Right atrium auricular region (tissue), 2 donors: ENCODE measurements around the gene LMAN2. TPM values are rescaled to one million over a fixed set of nuclear protein-coding genes. Genes with fewer than 3 reads are reported as not detected.

ENCODE experiments used
- DNase-seq: peaks from one replicate; pipeline ENCODE4 v3.0.0-alpha.2; 2019; ENCODE audit warnings: low spot score
- H3K27ac ChIP-seq, 2 donors: fragments of 200-600 bp; sonication (generic); 1 replicate in 1 of 2; 2 replicates in 1 of 2; pipeline ENCODE4 v1.5.1; 2016 to 2019
- H3K27me3 ChIP-seq, 2 donors: fragments of 200-600 bp; sonication (generic); one replicate each; pipeline versions ENCODE4 v1.5.1 to v1.6.0; 2017 to 2019
- H3K36me3 ChIP-seq: fragments of 200-600 bp; sonication (generic); one replicate; pipeline ENCODE4 v1.5.1; 2016
- H3K4me1 ChIP-seq, 2 donors: fragments of 200-600 bp; sonication (generic); one replicate each; pipeline versions ENCODE4 v1.5.1 to v1.6.0; 2017 to 2019
- H3K4me3 ChIP-seq, 2 donors: fragments of 200-600 bp; sonication (generic); 1 replicate in 1 of 2; 2 replicates in 1 of 2; pipeline ENCODE4 v1.5.1; 2017 to 2019; ENCODE audit warnings: mild to moderate bottlenecking in 1 of 2, moderate library complexity in 1 of 2
- H3K9me3 ChIP-seq, 2 donors: fragments of 200-600 bp; sonication (generic); one replicate each; pipeline ENCODE4 v1.5.1; 2019
- total RNA-seq, 2 donors: library from RNA; depleted of rRNA; stranded (reverse); fragments of >200 nt; gene quantifications; one replicate each; pipeline ENCODE4 v1.1.0, GENCODE V29; 2016
- TF ChIP-seq, protein P1 (sequence below), 2 donors: fragments of 200-600 bp; sonication (generic); IDR thresholded peaks; one replicate each; pipeline ENCODE4 v1.5.1; 2019; ENCODE audit warnings: antibody characterized with exemption in 2 of 2

Gene LMAN2
- total RNA-seq, 2 donors from 2014 or later = 128 to 134 TPM

- Histone ChIP-seq H3K4me3 (no peak overlapping the region), H3K9me3 (no peaks in the 10 kb centered on the region), H3K4me1 (no peaks in the 10 kb centered on the region), H3K27me3 (peaks cover 0 to 4% of the 10 kb centered on the region in 2 donors), H3K36me3 (no peaks in the 10 kb centered on the region), H3K27ac (no peak overlapping the region)
- peak; percentile 66 for DNase-seq
- TF ChIP-seq, protein P1, sequence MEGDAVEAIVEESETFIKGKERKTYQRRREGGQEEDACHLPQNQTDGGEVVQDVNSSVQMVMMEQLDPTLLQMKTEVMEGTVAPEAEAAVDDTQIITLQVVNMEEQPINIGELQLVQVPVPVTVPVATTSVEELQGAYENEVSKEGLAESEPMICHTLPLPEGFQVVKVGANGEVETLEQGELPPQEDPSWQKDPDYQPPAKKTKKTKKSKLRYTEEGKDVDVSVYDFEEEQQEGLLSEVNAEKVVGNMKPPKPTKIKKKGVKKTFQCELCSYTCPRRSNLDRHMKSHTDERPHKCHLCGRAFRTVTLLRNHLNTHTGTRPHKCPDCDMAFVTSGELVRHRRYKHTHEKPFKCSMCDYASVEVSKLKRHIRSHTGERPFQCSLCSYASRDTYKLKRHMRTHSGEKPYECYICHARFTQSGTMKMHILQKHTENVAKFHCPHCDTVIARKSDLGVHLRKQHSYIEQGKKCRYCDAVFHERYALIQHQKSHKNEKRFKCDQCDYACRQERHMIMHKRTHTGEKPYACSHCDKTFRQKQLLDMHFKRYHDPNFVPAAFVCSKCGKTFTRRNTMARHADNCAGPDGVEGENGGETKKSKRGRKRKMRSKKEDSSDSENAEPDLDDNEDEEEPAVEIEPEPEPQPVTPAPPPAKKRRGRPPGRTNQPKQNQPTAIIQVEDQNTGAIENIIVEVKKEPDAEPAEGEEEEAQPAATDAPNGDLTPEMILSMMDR (IDR thresholded peaks at IDR 0.05) = no peak
These were observed 38.0 kb upstream of the LMAN2 start for GRCh38 chr5:177389241-177390169.

- TF ChIP-seq, protein P1 (IDR thresholded peaks at IDR 0.05) = no peak
These were observed 37.1 kb upstream of the LMAN2 start for GRCh38 chr5:177388521-177389052.

GRCh38 chr5:177387405-177387804 lies 35.9 kb upstream of the LMAN2 start:
- Histone ChIP-seq H3K27ac (no peak overlapping the region), H3K4me1 (no peaks in the 10 kb centered on the region), H3K36me3 (no peaks in the 10 kb centered on the region), H3K27me3 (peaks cover 0 to 4% of the 10 kb centered on the region in 2 donors), H3K9me3 (no peaks in the 10 kb centered on the region), H3K4me3 (no peak overlapping the region)
- DNase-seq = no peak
- TF ChIP-seq, protein P1 (IDR thresholded peaks at IDR 0.05) = no peak

More at GRCh38 chr5:177388521-177389052, 37.1 kb upstream of the LMAN2 start:
- H3K4me3 ChIP-seq = no peak overlapping the region
- H3K27me3 ChIP-seq = peaks cover 0 to 4% of the 10 kb centered on the region in 2 donors
- DNase-seq = no peak
- H3K9me3 ChIP-seq = no peaks in the 10 kb centered on the region
- H3K4me1 ChIP-seq = no peaks in the 10 kb centered on the region
- H3K27ac ChIP-seq = no peak overlapping the region
- no peaks in the 10 kb centered on the region for H3K36me3 ChIP-seq

- Histone ChIP-seq H3K4me3 (no peak overlapping the region), H3K9me3 (no peaks in the 10 kb centered on the region), H3K4me1 (no peaks in the 10 kb centered on the region), H3K27me3 (peaks cover 0 to 4% of the 10 kb centered on the region in 2 donors), H3K36me3 (no peaks in the 10 kb centered on the region), H3K27ac (no peak overlapping the region)
- TF ChIP-seq, protein P1 (IDR thresholded peaks at IDR 0.05) = no peak
- DNase-seq = no peak
These were observed 35.1 kb upstream of the LMAN2 start for GRCh38 chr5:177386542-177386941.

DNA sequence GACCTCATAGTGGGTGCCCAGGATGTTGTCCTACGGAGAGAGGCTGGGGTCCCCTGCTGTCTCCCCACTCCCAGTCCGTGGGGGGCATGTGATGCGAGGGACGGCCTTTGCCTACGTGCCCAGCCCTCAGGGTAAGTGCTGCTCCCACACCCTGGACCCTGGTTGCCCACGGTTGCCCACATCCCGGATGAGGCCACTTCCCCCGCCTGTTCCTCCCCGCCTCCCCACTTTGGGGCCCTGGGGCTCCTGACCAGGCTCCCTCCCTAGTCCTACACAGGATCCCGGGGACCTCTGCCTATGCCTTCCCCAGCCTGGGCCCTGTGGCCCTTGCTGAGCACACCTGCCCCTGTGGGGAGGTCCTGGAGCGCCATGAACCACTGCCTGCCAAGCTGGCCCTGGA lies 34.3 kb upstream of the LMAN2 start:
- TF ChIP-seq, protein P1 (IDR thresholded peaks at IDR 0.05) = no peak
- Histone ChIP-seq H3K9me3 (no peaks in the 10 kb centered on the region), H3K4me1 (no peaks in the 10 kb centered on the region), H3K27ac (no peak overlapping the region), H3K36me3 (no peaks in the 10 kb centered on the region), H3K4me3 (no peak overlapping the region), H3K27me3 (peaks cover 0 to 4% of the 10 kb centered on the region in 2 donors)
- no peak for DNase-seq
